ENCODE results near the gene CPB2. TPM values are rescaled to one million over a fixed set of nuclear protein-coding genes. Genes with fewer than 3 reads are reported as not detected.

The CPB2 gene
- total RNA-seq, 1 experiment from 2014 or later: not detected

DNA sequence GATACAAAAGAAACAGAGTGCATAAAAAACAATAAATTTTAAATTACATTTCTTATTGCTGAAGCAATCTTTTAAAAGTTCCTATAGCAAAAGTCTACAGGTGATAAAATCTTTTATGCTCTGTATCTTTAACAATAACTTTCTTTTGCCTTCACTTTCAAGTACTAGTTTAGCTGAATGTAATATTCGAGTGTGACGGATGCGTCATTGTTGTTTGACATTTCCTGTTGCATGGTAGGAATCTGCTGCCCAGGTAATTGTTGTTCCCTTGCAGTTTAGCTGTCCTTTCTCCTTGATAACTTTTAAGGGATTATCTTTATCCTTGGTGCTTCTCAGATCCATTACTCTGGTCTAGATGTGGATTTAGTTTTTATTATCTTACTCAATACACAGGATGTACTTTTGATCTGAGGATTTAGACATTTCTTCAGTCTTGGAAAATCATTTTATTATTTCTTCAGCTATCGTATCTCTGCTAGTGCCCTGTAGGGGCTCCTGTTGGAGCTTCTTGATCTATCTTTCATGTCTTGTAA is 2.1 kb upstream of the CPB2 start:
- in situ Hi-C loops (cut with HindIII; ENCODE audit: low pct_unique_long_range_greater_than_20kb, low sequenced_read_pairs): no loop called here

DNA sequence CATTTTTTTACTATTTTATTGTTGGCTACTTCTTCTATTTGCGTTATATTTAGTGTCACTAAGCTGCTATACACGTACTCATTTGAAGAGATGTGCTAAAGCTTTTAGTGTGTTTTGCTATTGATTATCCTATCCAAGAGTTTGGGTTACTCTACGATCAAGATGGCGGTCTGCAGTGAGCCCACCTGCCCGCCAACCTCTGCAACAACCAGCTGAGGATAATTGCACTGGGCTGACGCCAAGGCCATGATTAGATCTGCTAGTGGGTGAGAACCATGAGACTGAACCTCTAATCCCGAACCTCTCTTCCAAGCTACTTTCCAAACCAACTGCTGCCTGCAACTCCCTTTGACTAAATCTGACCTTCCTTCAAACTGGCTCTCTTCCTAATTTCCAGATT is 1.8 kb downstream of the CPB2 start:
- in situ Hi-C loops (cut with HindIII; ENCODE audit: low pct_unique_long_range_greater_than_20kb, low sequenced_read_pairs): no loop called here
- DNase-seq (ENCODE audit: low read depth): no peak

More for the DNA sequence above, 2.1 kb upstream of the CPB2 start:
- DNase-seq (ENCODE audit: low read depth): no peak

GRCh38 chr13:46102255-46102605 is 2.6 kb downstream of the CPB2 start:
- in situ Hi-C loops (cut with HindIII; ENCODE audit: low pct_unique_long_range_greater_than_20kb, low sequenced_read_pairs): no loop called here
- DNase-seq (ENCODE audit: low read depth): no peak

DNA sequence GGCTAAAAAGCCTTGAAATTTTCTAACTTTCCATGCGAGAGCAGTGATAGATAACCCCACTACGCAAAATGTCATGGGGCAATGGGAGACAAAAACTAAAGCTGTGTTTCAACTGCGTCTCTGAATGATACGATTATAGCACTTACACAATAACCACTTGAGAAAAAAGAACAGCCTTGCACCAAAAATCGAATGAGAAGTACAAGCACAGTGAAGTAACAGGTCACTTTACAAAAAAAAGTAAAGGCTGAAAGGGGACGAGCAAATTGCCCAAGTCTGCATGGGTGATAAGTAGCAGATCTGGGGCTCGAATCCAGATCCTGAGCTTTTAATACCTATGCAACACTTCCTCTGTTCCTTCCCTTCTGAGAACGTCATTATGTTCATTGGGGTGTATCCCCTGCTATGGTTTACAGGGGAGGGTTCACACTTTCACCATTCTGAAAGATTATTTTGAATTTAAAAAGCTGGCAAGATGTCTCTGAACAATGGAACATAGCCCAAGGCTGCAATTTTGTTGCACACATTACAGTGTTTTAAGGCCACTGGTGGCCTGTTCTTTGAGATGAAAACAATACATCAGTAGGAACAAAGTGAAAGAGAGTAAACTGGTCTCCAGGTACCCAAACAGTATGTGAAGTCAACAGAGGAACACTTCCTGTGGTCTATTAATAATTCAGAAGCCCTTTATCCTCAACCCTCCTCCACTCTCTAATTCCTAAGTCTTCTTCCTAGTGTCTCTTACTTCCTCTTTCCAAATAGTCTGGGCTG is 3.2 kb downstream of the CPB2 start:
- no peak for DNase-seq (ENCODE audit: low read depth)

DNA sequence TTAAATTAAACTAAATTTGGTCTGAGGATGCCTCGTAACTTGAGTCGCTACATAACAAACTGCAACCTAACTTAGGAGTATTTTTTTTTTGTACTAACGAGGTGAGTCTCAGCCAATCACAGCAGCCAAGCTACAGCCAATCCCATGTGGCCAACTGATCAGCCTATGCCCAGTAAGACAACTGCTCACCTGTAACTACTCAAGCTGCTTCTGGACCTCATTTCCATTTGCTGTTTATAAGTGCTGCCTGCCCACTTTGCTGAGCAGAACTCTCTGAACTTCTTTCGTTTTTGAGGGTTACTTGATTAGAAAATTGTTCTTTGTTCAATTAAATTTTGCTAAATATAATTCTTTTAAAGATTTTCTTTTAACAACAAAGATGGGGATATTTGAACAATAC is 3.8 kb downstream of the CPB2 start:
- in situ Hi-C loops (cut with HindIII; ENCODE audit: low pct_unique_long_range_greater_than_20kb, low sequenced_read_pairs): no loop called here
- no peak for DNase-seq (ENCODE audit: low read depth)

More for the DNA sequence above, 3.2 kb downstream of the CPB2 start:
- in situ Hi-C loops (cut with HindIII; ENCODE audit: low pct_unique_long_range_greater_than_20kb, low sequenced_read_pairs): no loop called here

GRCh38 chr13:46100191-46100815 is 4.5 kb downstream of the CPB2 start:
- in situ Hi-C loops (cut with HindIII; ENCODE audit: low pct_unique_long_range_greater_than_20kb, low sequenced_read_pairs): no loop called here
- no peak for DNase-seq (ENCODE audit: low read depth)

- in situ Hi-C loops (cut with HindIII; ENCODE audit: low pct_unique_long_range_greater_than_20kb, low sequenced_read_pairs): no loop called here
- no peak for DNase-seq (ENCODE audit: low read depth)
These were observed 7.2 kb downstream of the CPB2 start for GRCh38 chr13:46097663-46098062.

DNA sequence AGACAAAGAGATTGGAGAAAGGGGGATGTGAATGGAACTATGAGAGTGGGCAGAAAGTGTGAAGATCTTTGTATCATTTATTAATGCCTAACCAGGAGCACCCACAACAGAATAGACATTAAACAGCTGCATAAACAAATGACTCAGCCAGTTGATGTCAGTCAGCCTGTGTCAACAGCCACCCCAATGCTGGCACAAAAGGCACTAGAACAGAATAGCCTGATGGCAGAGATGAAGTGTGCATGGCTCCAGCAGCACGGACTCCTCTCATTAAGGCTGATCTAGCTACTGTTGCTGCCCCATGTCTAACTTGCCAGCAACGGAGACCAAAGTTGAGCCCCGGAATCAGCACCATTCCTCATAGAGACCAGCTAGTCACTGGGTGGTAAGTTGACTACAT is 7.8 kb downstream of the CPB2 start:
- in situ Hi-C loops (cut with HindIII; ENCODE audit: low pct_unique_long_range_greater_than_20kb, low sequenced_read_pairs): no loop called here

DNA sequence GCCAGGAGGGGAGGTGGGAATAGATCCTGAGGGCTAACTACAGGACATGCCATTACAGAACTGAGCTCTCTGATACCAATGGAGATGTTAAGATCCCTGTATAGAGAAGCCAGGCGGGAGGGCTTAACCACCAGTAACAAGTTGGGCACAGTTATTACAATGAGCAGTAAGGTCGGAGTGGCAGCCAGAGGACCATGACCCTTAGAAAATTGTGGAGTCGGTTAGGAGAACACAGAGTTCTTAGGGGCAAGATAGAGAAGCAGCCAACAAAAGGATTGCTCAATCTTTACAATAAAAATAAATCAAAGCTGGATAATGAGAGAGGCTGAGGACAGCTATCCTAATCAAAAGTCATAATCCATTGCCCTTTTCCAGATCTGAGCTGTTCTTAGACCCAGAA is 10.4 kb downstream of the CPB2 start:
- in situ Hi-C loops (cut with HindIII; ENCODE audit: low pct_unique_long_range_greater_than_20kb, low sequenced_read_pairs): no loop called here
- DNase-seq (ENCODE audit: low read depth): no peak

More for the DNA sequence above, 7.8 kb downstream of the CPB2 start:
- DNase-seq (ENCODE audit: low read depth): no peak

- in situ Hi-C loops (cut with HindIII; ENCODE audit: low pct_unique_long_range_greater_than_20kb, low sequenced_read_pairs): no loop called here
These were observed 15.8 kb downstream of the CPB2 start for GRCh38 chr13:46088821-46089562.

DNA sequence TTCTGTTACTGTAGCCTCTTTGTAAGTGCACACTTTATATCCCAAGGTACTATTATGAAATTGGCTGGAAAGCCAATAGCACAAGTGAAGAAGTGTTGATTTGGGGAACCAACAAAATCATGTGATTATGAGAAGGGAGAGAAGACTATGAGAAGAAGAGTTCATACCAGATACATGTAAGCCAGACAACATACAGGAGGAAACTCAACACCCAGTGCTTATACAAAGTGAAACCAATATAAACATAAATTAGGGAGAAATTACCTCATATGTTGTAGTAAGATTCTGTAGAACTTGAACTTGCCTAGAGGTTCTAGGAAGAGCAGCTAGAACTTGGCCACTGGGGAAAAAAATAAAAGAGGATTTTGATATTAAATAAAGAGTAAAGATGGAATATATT is 17.4 kb downstream of the CPB2 start:
- in situ Hi-C loops (cut with HindIII; ENCODE audit: low pct_unique_long_range_greater_than_20kb, low sequenced_read_pairs): no loop called here

More at GRCh38 chr13:46088821-46089562, 15.8 kb downstream of the CPB2 start:
- no peak for DNase-seq (ENCODE audit: low read depth)

GRCh38 chr13:46086985-46087384 is 17.8 kb downstream of the CPB2 start:
- in situ Hi-C loops (cut with HindIII; ENCODE audit: low pct_unique_long_range_greater_than_20kb, low sequenced_read_pairs): no loop called here
- no peak for DNase-seq (ENCODE audit: low read depth)

More for the DNA sequence above, 17.4 kb downstream of the CPB2 start:
- no peak for DNase-seq (ENCODE audit: low read depth)

GRCh38 chr13:46086421-46086922 is 18.4 kb downstream of the CPB2 start:
- in situ Hi-C loops (cut with HindIII; ENCODE audit: low pct_unique_long_range_greater_than_20kb, low sequenced_read_pairs): no loop called here
- DNase-seq (ENCODE audit: low read depth): no peak

DNA sequence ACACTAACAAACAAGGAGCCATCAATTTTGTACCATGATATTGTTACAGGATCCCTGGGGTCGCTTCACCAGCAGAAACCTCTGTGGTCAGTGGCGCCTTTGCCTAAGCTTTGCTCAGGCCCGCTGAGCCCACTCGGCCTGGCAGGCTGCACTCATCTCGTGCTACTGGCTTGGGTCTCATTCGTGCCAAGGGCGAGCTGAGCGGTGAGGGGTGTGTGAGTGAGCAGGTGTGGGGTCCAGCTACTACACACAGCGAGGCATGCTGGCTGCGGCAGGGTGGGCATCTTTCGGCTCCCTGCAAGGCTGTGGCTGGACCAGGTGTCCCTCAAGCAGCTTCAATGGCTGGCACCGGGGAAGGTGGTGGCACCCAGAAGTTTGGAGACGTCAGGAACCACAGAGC is 19.1 kb downstream of the CPB2 start:
- in situ Hi-C loops (cut with HindIII; ENCODE audit: low pct_unique_long_range_greater_than_20kb, low sequenced_read_pairs): no loop called here
- no peak for DNase-seq (ENCODE audit: low read depth)

DNA sequence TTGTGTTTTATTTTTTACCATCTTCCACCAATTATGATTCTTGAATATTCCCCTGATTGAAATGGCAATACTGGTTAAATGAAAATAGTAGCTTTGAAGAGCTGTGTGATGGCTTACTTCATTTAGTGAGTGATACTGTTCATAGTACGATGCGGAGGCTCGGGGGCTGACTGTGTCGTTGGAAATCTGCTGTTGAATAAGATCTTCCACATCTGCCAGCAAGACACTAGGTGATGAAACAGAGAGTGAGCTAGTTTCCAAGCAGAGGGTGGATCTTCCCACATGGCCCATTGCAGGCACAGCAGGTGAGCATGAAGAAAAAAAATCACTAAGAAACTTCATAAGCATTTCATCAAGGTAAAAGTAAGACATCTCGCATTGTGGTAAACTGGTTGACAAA is 22.5 kb downstream of the CPB2 start:
- in situ Hi-C loops (cut with HindIII; ENCODE audit: low pct_unique_long_range_greater_than_20kb, low sequenced_read_pairs): no loop called here
- no peak for DNase-seq (ENCODE audit: low read depth)

DNA sequence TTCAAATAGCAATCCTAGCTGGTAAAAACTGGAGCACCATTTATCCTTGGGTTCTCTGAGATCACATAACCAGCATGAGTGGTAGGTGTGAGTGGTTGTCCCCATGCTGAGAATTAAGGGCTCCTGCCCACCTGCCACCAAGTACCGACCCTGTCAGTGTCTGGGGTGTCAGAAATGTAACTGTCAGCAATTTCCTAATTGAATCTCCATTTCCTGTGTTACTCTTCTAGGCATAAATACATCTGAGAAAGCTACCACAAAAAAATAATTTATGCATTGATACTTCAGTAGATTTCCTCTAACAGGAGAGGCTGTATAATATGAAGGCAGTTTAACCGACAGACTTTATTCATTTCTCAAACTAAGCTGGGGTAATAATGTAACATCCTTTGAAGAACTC is 25.1 kb downstream of the CPB2 start:
- in situ Hi-C loops (cut with HindIII; ENCODE audit: low pct_unique_long_range_greater_than_20kb, low sequenced_read_pairs): no loop called here
- no peak for DNase-seq (ENCODE audit: low read depth)

GRCh38 chr13:46077265-46077664 is 27.6 kb downstream of the CPB2 start:
- DNase-seq (ENCODE audit: low read depth): no peak
- in situ Hi-C loops (cut with HindIII; ENCODE audit: low pct_unique_long_range_greater_than_20kb, low sequenced_read_pairs): no loop called here

- DNase-seq (ENCODE audit: low read depth): no peak
- in situ Hi-C loops (cut with HindIII; ENCODE audit: low pct_unique_long_range_greater_than_20kb, low sequenced_read_pairs): no loop called here
These were observed 28.0 kb downstream of the CPB2 start for GRCh38 chr13:46076827-46077226.

- DNase-seq (ENCODE audit: low read depth): no peak
- in situ Hi-C loops (cut with HindIII; ENCODE audit: low pct_unique_long_range_greater_than_20kb, low sequenced_read_pairs): no loop called here
These were observed 29.0 kb downstream of the CPB2 start for GRCh38 chr13:46075811-46076210.

Data from Caki2 (cell line).